H9 (cell line): ENCODE data around the gene CTCF. TPM values are rescaled to one million over a fixed set of nuclear protein-coding genes. Genes with fewer than 3 reads are reported as not detected.

ENCODE experiments used
- DNase-seq: peaks from one replicate; pipeline ENCODE4 v3.0.0-alpha.2; 2017
- H2AFZ ChIP-seq: one replicate; pipeline ENCODE4 v1.6.1; 2013; ENCODE audit warnings: mild to moderate bottlenecking, low read length, control low read depth, moderate library complexity
- H2AK5ac ChIP-seq: 2 replicates; pipeline ENCODE4 v1.6.1; 2013; ENCODE audit warnings: low read length, control low read depth, mixed read lengths; ENCODE audit not compliant: insufficient read length
- H2BK120ac ChIP-seq: one replicate; pipeline ENCODE4 v1.6.1; 2013; ENCODE audit warnings: low read depth, mild to moderate bottlenecking, low read length, control low read depth, inconsistent platforms; ENCODE audit not compliant: poor library complexity, severe bottlenecking
- H2BK12ac ChIP-seq: 2 replicates; pipeline ENCODE4 v1.6.1; 2013; ENCODE audit warnings: low read length, control low read depth, mixed read lengths, low read depth; ENCODE audit not compliant: insufficient read length
- H2BK15ac ChIP-seq: 2 replicates; pipeline ENCODE4 v1.6.1; 2013; ENCODE audit warnings: low read depth, low read length, control low read depth
- H2BK20ac ChIP-seq: one replicate; pipeline ENCODE4 v1.6.1; 2013; ENCODE audit warnings: low read depth, mild to moderate bottlenecking, low read length, control low read depth, inconsistent platforms; ENCODE audit not compliant: poor library complexity, severe bottlenecking
- H2BK5ac ChIP-seq: 2 replicates; pipeline ENCODE4 v1.6.1; 2013; ENCODE audit warnings: low read length, control low read depth, mixed read lengths; ENCODE audit not compliant: insufficient read length
- H3K14ac ChIP-seq: 2 replicates; pipeline ENCODE4 v1.6.1; 2013; ENCODE audit warnings: low read length, control low read depth; ENCODE audit not compliant: insufficient read depth
- H3K18ac ChIP-seq: 2 replicates; pipeline ENCODE4 v1.6.1; 2013; ENCODE audit warnings: low read depth, mild to moderate bottlenecking, mixed read lengths, low read length, control low read depth; ENCODE audit not compliant: insufficient read length
- H3K23ac ChIP-seq: 2 replicates; pipeline ENCODE4 v1.6.1; 2013; ENCODE audit warnings: low read length, control low read depth, mixed read lengths, low read depth; ENCODE audit not compliant: insufficient read length
- H3K23me2 ChIP-seq: 2 replicates; pipeline ENCODE4 v1.6.1; 2013; ENCODE audit warnings: low read depth, mild to moderate bottlenecking, mixed read lengths, low read length, control low read depth; ENCODE audit not compliant: insufficient read length, poor library complexity, severe bottlenecking
- H3K27ac ChIP-seq: 2 replicates; pipeline ENCODE4 v1.5.1; 2013; ENCODE audit warnings: low read length, control low read depth, mixed read lengths, low read depth; ENCODE audit not compliant: insufficient read length
- H3K27me3 ChIP-seq: 2 replicates; pipeline ENCODE4 v1.6.1; 2013; ENCODE audit warnings: low read length, control low read depth, inconsistent platforms; ENCODE audit not compliant: insufficient read depth
- H3K4ac ChIP-seq: 2 replicates; pipeline ENCODE4 v1.6.1; 2013; ENCODE audit warnings: low read depth, mild to moderate bottlenecking, control low read depth, inconsistent platforms, low read length, moderate library complexity
- H3K4me1 ChIP-seq: 2 replicates; pipeline ENCODE4 v1.6.1; 2013; ENCODE audit warnings: low read length, control low read depth, inconsistent platforms; ENCODE audit not compliant: insufficient read depth
- H3K4me2 ChIP-seq: 2 replicates; pipeline ENCODE4 v1.6.1; 2013; ENCODE audit warnings: low read length, control low read depth, mixed read lengths; ENCODE audit not compliant: insufficient read length, insufficient read depth
- H3K56ac ChIP-seq: 2 replicates; pipeline ENCODE4 v1.6.1; 2013; ENCODE audit warnings: low read depth, mild to moderate bottlenecking, mixed read lengths, low read length, control low read depth; ENCODE audit not compliant: insufficient read length
- H3K79me1 ChIP-seq: 2 replicates; pipeline ENCODE4 v1.6.1; 2013; ENCODE audit warnings: low read depth, mild to moderate bottlenecking, moderate library complexity, low read length, control low read depth, inconsistent platforms; ENCODE audit not compliant: insufficient read depth, poor library complexity, severe bottlenecking
- H3K79me2 ChIP-seq: 2 replicates; pipeline ENCODE4 v1.6.1; 2013; ENCODE audit warnings: low read length, control low read depth, inconsistent platforms; ENCODE audit not compliant: insufficient read depth
- H3K9ac ChIP-seq: 2 replicates; pipeline ENCODE4 v1.6.1; 2013; ENCODE audit warnings: low read length, control low read depth, mixed read lengths; ENCODE audit not compliant: insufficient read length; ENCODE audit errors: extremely low read depth
- H3K9me3 ChIP-seq: one replicate; pipeline ENCODE4 v1.6.1; 2013; ENCODE audit warnings: low read depth, low read length, inconsistent platforms; ENCODE audit not compliant: control insufficient read depth
- H3T11ph ChIP-seq: one replicate; pipeline ENCODE4 v1.6.1; 2013; ENCODE audit warnings: mild to moderate bottlenecking, low read length, control low read depth, inconsistent platforms
- H4K20me1 ChIP-seq: one replicate; pipeline ENCODE4 v1.6.1; 2013; ENCODE audit not compliant: control insufficient read depth, insufficient read length, insufficient read depth
- H4K5ac ChIP-seq: 2 replicates; pipeline ENCODE4 v1.6.1; 2013; ENCODE audit warnings: low read depth, mild to moderate bottlenecking, mixed read lengths, low read length, control low read depth; ENCODE audit not compliant: insufficient read length
- H4K8ac ChIP-seq: replicated peaks from 2 replicates; pipeline ENCODE4 v1.6.1; 2013; ENCODE audit warnings: low read length, control low read depth, mixed read lengths, low read depth; ENCODE audit not compliant: insufficient read length
- H4K91ac ChIP-seq: 2 replicates; pipeline ENCODE4 v1.6.1; 2013; ENCODE audit warnings: low read depth, mild to moderate bottlenecking, moderate library complexity, mixed read lengths, low read length, control low read depth; ENCODE audit not compliant: insufficient read length
- H3K27ac Mint-ChIP-seq, 3 experiments: 2 replicates in 2 of 3; 3 replicates in 1 of 3; pipeline ENCODE4 v1.8.0; 2020 to 2021; ENCODE audit warnings: mixed read lengths in 3 of 3, mild to moderate bottlenecking in 1 of 3, moderate library complexity in 1 of 3
- H3K27me3 Mint-ChIP-seq: 2 replicates; pipeline ENCODE4 v1.8.0; 2021; ENCODE audit warnings: low read depth, mild to moderate bottlenecking, moderate library complexity, mixed read lengths
- H3K36me3 Mint-ChIP-seq, 3 experiments: 2 replicates in 2 of 3; 3 replicates in 1 of 3; pipeline ENCODE4 v1.8.0; 2020 to 2021; ENCODE audit warnings: low read depth in 3 of 3, mixed read lengths in 3 of 3; ENCODE audit not compliant: insufficient read depth in 1 of 3
- H3K4me1 Mint-ChIP-seq, 2 experiments: 2 replicates each; pipeline ENCODE4 v1.8.0; 2020; ENCODE audit warnings: mixed read lengths in 2 of 2
- H3K4me3 Mint-ChIP-seq, 2 experiments: 2 replicates in 1 of 2; 3 replicates in 1 of 2; pipeline ENCODE4 v1.8.0; 2020 to 2021; ENCODE audit warnings: mild to moderate bottlenecking in 2 of 2, mixed read lengths in 2 of 2, moderate library complexity in 1 of 2
- H3K9me3 Mint-ChIP-seq, 2 experiments: 2 replicates in 1 of 2; 3 replicates in 1 of 2; pipeline ENCODE4 v1.8.0; 2020; ENCODE audit warnings: mild to moderate bottlenecking in 2 of 2, mixed read lengths in 2 of 2, moderate library complexity in 1 of 2
- WGBS: extraction: QIAGEN DNeasy Blood & Tissue Kit; methylation state at CpG from one replicate; pipeline ENCODE4 v1.1.7; 2013; ENCODE audit warnings: missing lambda C conversion rate, low lambda C conversion rate, mixed read lengths; ENCODE audit not compliant: insufficient read length; ENCODE audit errors: extremely low coverage; 5-methylcytosine and 5-hydroxymethylcytosine counted together
- total RNA-seq: library from RNA; stranded (reverse); gene quantifications from 2 replicates; pipeline ENCODE4 v1.2.1, GENCODE V29; 2021
- TF ChIP-seq, protein P1 (sequence below): fragments of 200-600 bp; sonication (generic); conservative IDR thresholded peaks from 3 replicates; pipeline ENCODE4 v1.8.0; 2021; ENCODE audit warnings: antibody characterized with exemption, mild to moderate bottlenecking

The CTCF gene
- total RNA-seq, 1 experiment from 2014 or later: 87.3 TPM

DNA sequence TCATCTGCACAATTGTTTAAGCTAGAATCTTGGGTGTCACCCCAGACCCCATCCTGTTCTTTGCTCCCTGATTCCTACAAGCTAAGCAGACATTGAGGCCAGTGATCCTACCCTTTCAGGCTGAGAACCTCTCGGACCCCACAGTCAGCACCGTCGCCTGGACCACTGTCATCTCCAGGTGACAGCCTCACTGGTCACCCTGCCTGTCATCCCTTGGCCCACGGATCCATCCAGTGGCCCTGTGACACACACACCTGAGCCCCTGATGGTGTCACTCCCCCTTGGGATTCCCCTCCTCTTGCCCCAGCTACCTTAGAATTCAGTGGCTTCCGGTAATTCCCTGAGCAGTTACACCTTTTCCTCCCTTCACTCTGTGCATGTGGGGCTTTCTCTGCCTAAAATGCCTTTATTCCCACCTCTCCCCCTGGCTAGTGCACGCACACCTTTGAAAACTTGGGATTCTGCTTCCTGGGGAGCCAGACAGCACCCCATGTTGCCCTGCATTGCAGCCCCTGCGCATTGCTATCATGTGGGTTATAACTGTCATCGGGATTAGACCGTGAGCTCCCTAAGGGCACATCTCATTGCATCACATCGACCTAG is 107.3 kb downstream of the CTCF start:
- Histone ChIP-seq H3K4me2 (no peak overlapping the region), H3K79me1 (no peaks in the 10 kb centered on the region), H3K27me3 (no peaks in the 10 kb centered on the region), H3K18ac (no peak overlapping the region), H3K4ac (no peak overlapping the region), H3K23me2 (peaks cover 3% of the 10 kb centered on the region), H4K20me1 (peaks cover 3% of the 10 kb centered on the region), H3K23ac (no peak overlapping the region), H2BK120ac (no peak overlapping the region), H2BK5ac (no peak overlapping the region), H2AK5ac (no peak overlapping the region), H3T11ph (no peak overlapping the region), H2BK12ac (no peak overlapping the region), H4K5ac (no peak overlapping the region), H3K9me3 (no peaks in the 10 kb centered on the region), H2BK15ac (no peak overlapping the region), H2BK20ac (no peak overlapping the region), H3K56ac (no peak overlapping the region), H2AFZ (no peak overlapping the region), H4K91ac (no peak overlapping the region), H3K14ac (no peak overlapping the region), H3K9ac (no peak overlapping the region), H3K4me1 (no peaks in the 10 kb centered on the region), H3K27ac (no peak overlapping the region), H3K79me2 (no peaks in the 10 kb centered on the region), H4K8ac (no peak overlapping the region)
- Mint-ChIP-seq H3K9me3 (no peaks in the 10 kb centered on the region), H3K36me3 (peaks cover 0 to 2% (median 0%) of the 10 kb centered on the region in 3 experiments; a peak in 1 of 7 replicates), H3K4me3 (peak overlapping the region in 1 of 2 experiments; percentile 38; a peak in 1 of 5 replicates), H3K27me3 (peaks cover 4% of the 10 kb centered on the region), H3K27ac (no peak overlapping the region), H3K4me1 (peaks cover 7 to 13% of the 10 kb centered on the region in 2 experiments; a peak in 3 of 4 replicates)
- no CpG with 5 or more reads among the region's 10 CpGs for WGBS
- TF ChIP-seq, protein P1, sequence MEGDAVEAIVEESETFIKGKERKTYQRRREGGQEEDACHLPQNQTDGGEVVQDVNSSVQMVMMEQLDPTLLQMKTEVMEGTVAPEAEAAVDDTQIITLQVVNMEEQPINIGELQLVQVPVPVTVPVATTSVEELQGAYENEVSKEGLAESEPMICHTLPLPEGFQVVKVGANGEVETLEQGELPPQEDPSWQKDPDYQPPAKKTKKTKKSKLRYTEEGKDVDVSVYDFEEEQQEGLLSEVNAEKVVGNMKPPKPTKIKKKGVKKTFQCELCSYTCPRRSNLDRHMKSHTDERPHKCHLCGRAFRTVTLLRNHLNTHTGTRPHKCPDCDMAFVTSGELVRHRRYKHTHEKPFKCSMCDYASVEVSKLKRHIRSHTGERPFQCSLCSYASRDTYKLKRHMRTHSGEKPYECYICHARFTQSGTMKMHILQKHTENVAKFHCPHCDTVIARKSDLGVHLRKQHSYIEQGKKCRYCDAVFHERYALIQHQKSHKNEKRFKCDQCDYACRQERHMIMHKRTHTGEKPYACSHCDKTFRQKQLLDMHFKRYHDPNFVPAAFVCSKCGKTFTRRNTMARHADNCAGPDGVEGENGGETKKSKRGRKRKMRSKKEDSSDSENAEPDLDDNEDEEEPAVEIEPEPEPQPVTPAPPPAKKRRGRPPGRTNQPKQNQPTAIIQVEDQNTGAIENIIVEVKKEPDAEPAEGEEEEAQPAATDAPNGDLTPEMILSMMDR: no peak
- no peak for DNase-seq
